ENCODE results near the gene LRRC49. TPM values are rescaled to one million over a fixed set of nuclear protein-coding genes. Genes with fewer than 3 reads are reported as not detected.

The LRRC49 gene
- total and polyA plus RNA-seq, 2 of the 4 experiments (the other 2 are of a cell fraction), result 8.6 to 16.8 TPM

DNA sequence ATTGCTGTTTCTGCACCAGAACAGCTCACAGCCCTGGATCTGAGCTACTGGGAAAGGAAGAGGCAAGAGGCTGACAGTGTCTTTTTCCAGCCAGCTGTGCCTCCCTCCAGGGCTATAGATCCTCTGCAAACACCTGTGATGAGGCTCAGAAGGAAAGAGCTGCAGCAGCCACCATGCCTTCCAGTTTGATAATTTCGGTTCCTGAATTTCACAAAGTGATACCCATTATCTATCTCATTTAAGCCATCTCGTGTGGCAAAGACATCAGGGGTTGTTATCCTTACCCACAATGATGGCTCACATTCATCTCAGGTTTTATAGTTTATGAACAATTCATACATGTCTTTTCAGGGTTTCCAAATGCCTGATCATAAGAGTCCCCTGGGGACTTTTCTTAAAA lies 36.9 kb upstream of the LRRC49 start:
- H3K4me2 ChIP-seq (ENCODE audit: low read depth, low read length), result peak overlapping the region; percentile 85
- intact Hi-C loops (cut with micrococcal nuclease) (loop anchor here (2.0 kb wide), 1 partner anchor 31 kb away; no protein-coding TSS in a partner anchor), dilution Hi-C loops (cut with HindIII; ENCODE audit: low sequenced_read_pairs, unreplicated experiment) (no loop called here), in situ Hi-C loops (cut with MboI; ENCODE audit: low sequenced_read_pairs) (no loop called here)
- no peak overlapping the region for H3K4me3 ChIP-seq (ENCODE audit: insufficient read depth, low read depth, low read length)
- H3K23ac ChIP-seq (ENCODE audit: low read depth, low read length), result peak overlapping the region; percentile 63
- peak overlapping the region; percentile 80 for H4K91ac ChIP-seq (ENCODE audit: insufficient read depth, low read depth, low read length)
- H3K27me3 ChIP-seq (ENCODE audit: control insufficient read depth, insufficient read depth, low read length), result no peaks in the 10 kb centered on the region
- peak overlapping the region; percentile 95 for H2BK20ac ChIP-seq (ENCODE audit: low read depth, low read length)
- H3K4ac ChIP-seq (ENCODE audit: low read depth, low read length), result peak overlapping the region; percentile 79
- peak overlapping the region; percentile 16 to 50 for H4K8ac ChIP-seq (ENCODE audit: low read depth in 2 of 2, low read length in 2 of 2)
- H2BK5ac ChIP-seq (ENCODE audit: low read depth, low read length, poor library complexity, severe bottlenecking), result peak overlapping the region; percentile 85
- H3K79me1 ChIP-seq (ENCODE audit: low read depth in 1 of 2, low read length in 2 of 2), result peaks cover 11 to 37% of the 10 kb centered on the region in 2 experiments; a peak in 3 of 4 replicates
- DNase-seq, result peak; percentile 22
- peak overlapping the region; percentile 94 for H3K27ac ChIP-seq (ENCODE audit: insufficient read depth, low read length)
- H3K56ac ChIP-seq (ENCODE audit: extremely low read depth, insufficient read depth, low read length), result peak overlapping the region; percentile 85
- BruUV-seq (replicated peaks), result no TSS peak
- peaks cover 22% of the 10 kb centered on the region for H4K20me1 ChIP-seq (ENCODE audit: insufficient read depth, low read length)
- peaks cover 23% of the 10 kb centered on the region for H3K4me1 ChIP-seq (ENCODE audit: control insufficient read depth, insufficient read depth, low read length)
- ChIA-PET CTCF (interaction anchor here (2.1 kb wide), 1 partner anchor 19 kb away, joined by 12 read pairs; no protein-coding TSS in a partner anchor), POLR2A (ENCODE audit: unreplicated experiment) (no interaction called here)
- peak overlapping the region; percentile 96 for H2AK5ac ChIP-seq (ENCODE audit: low read depth, low read length)
- H3K14ac ChIP-seq (replicated peaks; ENCODE audit: low read depth, low read length), result peak overlapping the region; percentile 72
- H3K36me3 ChIP-seq (ENCODE audit: control insufficient read depth, insufficient read depth, low read length), result peaks cover 5% of the 10 kb centered on the region
- H2AK9ac ChIP-seq (replicated peaks; ENCODE audit: low read depth, low read length, poor library complexity), result peak overlapping the region; percentile 6
- peak overlapping the region; percentile 91 for H2BK120ac ChIP-seq (ENCODE audit: low read depth, low read length)
- peak overlapping the region; percentile 83; the same call in 2 of the 3 replicates for H2BK15ac ChIP-seq (ENCODE audit: low read depth, low read length)
- peaks cover 12% of the 10 kb centered on the region for H3K9me1 ChIP-seq (ENCODE audit: insufficient read depth, low read length)
- peak overlapping the region; percentile 58 for H3K9ac ChIP-seq (ENCODE audit: low read depth, low read length)
- ATAC-seq (ENCODE audit: low read depth), result no peak
- H3K18ac ChIP-seq (ENCODE audit: low read depth, low read length), result peak overlapping the region; percentile 78
- no CpG with 5 or more reads among the region's 2 CpGs for WGBS, 2 experiments (ENCODE audit: extremely low coverage in 2 of 2, insufficient read length in 1 of 2)
- H2AFZ ChIP-seq (replicated peaks; ENCODE audit: low read length, poor library complexity), result peak overlapping the region; percentile 9
- no peaks in the 10 kb centered on the region for H3K9me3 ChIP-seq (ENCODE audit: control insufficient read depth, insufficient read depth, low read length)
- TF ChIP-seq MAFK (IDR thresholded peaks at IDR 0.05; ENCODE audit: low read depth, low read length) (no peak), NFE2L2 (IDR thresholded peaks at IDR 0.05; ENCODE audit: low read depth, low read length) (no peak), CHD1 (IDR thresholded peaks at IDR 0.05; ENCODE audit: low read depth, low read length) (no peak), RAD21 (IDR thresholded peaks at IDR 0.05; ENCODE audit: low read length) (no peak), RCOR1 (IDR thresholded peaks at IDR 0.05; ENCODE audit: insufficient replicate concordance, low read length) (no peak), RFX5 (IDR thresholded peaks at IDR 0.05; ENCODE audit: low read depth, low read length) (no peak), MAZ (IDR thresholded peaks at IDR 0.05; ENCODE audit: borderline replicate concordance, low read depth, low read length) (no peak), FOS (IDR thresholded peaks at IDR 0.05; ENCODE audit: low read depth, low read length) (no peak)
- TF ChIP-seq, protein P1, sequence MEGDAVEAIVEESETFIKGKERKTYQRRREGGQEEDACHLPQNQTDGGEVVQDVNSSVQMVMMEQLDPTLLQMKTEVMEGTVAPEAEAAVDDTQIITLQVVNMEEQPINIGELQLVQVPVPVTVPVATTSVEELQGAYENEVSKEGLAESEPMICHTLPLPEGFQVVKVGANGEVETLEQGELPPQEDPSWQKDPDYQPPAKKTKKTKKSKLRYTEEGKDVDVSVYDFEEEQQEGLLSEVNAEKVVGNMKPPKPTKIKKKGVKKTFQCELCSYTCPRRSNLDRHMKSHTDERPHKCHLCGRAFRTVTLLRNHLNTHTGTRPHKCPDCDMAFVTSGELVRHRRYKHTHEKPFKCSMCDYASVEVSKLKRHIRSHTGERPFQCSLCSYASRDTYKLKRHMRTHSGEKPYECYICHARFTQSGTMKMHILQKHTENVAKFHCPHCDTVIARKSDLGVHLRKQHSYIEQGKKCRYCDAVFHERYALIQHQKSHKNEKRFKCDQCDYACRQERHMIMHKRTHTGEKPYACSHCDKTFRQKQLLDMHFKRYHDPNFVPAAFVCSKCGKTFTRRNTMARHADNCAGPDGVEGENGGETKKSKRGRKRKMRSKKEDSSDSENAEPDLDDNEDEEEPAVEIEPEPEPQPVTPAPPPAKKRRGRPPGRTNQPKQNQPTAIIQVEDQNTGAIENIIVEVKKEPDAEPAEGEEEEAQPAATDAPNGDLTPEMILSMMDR (conservative IDR thresholded peaks at IDR 0.05; ENCODE audit: low read depth, low read length), result no peak
- peak overlapping the region; percentile 61 for H4K5ac ChIP-seq (ENCODE audit: low read depth, low read length)

Data from IMR-90 (cell line).